HG03103 (cell line): Measurements from ENCODE around the gene SPOCK1.
"Not testable (repeated sequence)": the region's sequence is repeated elsewhere in the genome, so short reads cannot be mapped to it uniquely, and the experiment has no call there.

ENCODE experiments used
- ATAC-seq: cut with Tn5 transposase; IDR thresholded peaks from one replicate; pipeline ENCODE4 v1.9.1; 2021; ENCODE audit warnings: low read depth; ENCODE audit not compliant: unreplicated experiment

The SPOCK1 gene

DNA sequence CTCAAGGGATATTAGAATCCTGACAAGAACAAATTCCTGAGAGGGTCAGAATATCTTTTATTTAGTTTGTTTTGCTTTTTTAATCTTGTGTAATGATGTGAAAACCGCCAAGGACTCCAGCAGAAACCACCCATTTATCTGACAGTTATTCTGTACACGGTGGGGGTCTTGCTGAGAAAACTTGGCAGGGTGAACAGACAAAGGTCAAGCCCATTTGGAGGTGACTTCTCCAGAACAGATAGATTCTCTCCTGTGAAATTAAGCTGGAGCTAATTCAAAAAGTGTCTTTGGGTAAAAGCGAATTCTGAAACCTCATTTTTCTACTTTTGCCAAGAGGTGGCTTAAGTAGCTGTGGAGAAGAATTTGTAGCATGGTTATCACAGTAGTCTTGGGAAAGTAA, 484.4 kb downstream of the SPOCK1 start:
- ATAC-seq: no peak

DNA sequence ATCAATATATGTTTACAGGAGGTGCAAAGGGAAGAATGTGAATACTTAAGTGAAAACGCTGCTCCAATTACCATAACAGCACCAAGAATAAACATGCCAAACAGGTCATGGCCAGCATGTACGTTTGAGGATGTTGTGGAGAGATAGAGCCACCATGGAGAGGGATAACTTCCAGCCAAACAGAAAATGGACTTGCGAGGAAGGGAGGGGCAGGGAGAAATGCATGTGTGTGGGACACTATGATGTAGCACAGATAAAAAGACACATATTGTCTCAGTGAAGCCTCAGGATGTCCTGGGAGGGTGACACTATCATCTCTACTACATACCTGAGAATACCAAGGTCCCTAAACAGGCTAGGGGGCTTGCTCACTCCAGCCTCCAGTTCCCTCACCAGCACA, 488.9 kb downstream of the SPOCK1 start:
- ATAC-seq: no peak

DNA sequence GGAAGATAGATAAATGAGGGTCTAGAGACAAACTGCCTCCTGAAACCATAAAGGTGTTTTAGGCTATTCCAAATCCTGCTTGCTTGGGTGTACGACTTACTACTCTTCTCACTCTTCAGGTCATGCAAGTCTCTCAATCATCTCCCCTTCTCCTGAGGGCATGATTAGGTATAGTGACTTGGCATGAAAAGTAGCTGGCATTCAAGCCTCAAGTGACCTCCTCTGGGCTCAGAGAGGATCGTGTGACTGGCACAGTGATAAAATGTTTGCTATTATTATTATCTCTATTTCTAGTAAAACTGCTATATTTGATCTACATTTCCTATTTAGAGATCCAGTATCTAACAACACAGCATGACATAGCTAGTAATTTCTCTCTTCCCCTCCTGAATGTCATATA, 494.8 kb downstream of the SPOCK1 start:
- ATAC-seq: no peak

DNA sequence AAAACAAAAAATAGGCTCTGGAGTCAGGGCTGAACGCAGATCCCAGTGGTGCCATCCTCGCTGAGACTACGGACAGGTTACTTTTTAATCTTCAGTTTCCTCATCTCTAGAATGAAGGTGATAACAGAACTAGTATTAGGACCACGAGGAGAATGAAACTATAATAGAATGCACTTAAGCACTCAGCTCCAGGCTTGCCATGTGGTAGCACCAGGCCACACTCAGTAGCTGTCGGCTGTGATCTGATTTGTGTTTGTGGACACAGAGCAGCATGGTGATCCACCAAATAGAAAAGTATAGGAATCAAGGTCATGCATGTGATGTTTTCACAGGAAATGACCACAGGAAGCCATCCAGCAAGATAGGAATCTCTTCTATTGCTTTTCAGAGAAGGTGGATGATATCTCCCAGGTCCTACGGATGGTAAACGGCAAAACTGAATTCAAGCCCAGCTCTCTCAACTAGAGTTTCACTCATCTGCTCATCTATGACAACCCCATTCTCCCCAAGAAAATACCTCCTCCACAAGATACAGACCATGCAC, 498.0 kb downstream of the SPOCK1 start:
- no peak for ATAC-seq

DNA sequence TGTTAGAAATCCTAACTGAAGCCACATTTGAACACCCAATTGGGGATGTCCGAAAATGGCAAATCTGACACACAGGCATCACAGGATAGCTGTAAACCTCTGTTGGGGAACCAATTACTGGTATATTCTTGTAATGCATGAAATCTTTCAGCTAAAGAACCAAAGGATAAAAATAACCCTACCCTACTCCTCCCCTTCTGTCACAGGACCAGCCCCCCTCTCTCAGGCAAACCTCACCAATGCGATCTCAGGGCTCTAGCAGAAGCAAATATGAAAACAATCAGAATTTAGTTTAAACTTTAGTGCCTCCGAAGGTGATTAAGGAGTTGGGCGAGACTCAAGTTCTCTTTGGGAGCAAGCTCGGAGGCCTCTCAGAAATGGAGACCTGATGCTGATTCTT, 499.3 kb downstream of the SPOCK1 start:
- no peak for ATAC-seq

DNA sequence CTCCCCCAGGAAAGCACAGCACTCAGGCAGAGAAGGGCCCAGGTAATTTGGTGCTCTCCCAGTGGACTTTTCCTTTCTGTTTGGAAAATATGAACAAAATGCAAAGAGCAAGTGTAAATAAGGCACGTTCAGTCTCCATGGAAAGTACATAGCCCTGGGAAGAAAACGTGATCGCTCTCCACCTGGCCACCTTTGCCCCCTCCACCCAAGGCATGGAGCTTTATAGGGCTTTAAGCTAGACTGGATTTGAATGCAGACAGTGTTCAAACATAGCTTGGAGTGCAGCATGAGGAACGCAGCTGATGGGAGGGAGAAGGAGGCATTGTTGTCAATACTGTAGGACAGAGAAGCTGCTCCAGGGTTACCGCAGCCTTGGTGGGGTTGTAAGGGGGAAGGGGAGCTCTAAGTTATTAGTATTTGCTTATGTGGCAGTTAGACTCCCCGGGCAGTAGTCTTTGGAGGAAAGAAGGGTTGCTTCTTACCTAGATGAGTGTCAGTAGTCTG, 500.2 kb downstream of the SPOCK1 start:
- no peak for ATAC-seq

DNA sequence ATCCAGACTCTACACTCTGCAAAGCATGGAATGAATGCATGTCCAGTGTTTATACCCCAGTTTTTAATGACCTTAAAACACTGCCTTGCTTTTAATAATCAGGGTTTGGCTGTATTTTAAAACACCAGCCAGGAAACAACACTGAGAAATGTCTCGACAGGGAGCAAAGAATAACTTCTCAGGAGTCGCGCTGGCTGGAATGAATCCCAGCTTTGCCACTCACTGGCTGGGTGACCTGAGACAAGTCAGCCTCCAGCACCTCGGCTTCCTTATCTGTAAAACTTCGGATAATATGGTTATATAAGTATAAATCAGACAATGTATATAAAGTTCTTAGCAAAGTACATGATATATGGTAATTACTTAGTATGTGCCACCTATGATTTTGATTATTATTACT, 505.0 kb downstream of the SPOCK1 start:
- ATAC-seq: no peak

DNA sequence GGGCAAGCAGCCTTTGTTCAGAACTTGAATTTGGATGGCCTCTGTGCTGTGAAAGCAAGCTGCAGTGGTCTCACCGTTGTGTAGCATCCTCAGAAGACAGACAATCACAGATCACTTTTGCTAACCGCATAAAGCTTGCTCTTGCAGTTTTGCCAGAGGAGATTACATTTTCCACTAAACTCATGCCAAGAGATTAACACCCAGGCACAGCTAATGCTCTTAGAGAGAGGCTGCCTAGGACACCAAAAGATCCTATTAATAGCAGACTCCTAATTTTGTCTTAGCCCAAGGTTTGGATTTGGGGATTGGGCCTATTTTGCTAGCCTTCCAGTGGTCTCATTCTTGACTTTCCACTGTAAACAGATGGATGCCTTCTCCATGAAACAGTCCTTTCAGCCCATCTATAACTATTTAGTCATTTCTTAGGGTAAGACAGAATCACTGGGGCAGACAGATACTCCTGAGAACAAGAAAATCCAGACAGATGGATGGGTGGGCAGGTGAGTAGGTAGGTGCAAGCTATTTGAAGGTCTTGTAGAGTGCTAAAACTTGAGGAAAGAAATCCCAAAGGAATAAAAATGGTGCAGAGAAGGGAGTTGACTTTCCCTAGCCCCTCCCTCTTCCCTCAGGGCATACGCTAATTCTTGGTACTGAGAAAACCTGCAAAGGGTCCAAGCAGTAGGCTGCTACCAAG, 506.2 kb downstream of the SPOCK1 start:
- no peak for ATAC-seq

DNA sequence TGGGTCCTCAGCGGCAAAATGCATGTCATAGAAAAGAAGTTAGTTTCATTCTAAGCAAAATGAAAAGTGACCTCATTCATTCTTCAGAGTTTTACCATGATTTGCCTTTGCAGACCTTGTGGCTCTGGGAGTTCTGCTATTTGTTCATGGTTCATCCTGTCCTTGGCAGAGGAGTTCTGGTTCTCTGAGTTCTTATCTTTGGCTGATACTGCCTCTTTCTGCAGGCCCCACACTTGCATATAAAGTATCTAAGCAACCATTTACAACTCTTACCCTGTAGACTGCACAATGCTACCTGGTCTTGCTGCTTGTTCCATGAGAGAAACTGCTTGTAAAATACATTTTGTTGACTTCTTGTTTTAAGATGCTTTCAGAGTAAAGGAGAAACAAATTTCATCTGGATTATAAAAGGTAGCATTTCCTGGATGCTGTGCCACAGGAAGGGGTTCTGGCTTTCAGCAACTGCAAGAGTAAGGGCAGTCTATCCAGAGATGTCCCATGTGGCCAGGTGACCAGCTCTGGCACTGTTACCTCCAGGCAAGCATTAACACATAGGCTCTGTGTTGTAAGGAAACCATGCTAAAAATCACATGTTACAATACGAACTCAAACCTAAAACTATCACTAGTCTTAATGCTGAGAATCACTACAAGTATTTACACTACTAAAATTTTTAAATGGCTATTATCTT, 513.2 kb downstream of the SPOCK1 start:
- no peak for ATAC-seq

DNA sequence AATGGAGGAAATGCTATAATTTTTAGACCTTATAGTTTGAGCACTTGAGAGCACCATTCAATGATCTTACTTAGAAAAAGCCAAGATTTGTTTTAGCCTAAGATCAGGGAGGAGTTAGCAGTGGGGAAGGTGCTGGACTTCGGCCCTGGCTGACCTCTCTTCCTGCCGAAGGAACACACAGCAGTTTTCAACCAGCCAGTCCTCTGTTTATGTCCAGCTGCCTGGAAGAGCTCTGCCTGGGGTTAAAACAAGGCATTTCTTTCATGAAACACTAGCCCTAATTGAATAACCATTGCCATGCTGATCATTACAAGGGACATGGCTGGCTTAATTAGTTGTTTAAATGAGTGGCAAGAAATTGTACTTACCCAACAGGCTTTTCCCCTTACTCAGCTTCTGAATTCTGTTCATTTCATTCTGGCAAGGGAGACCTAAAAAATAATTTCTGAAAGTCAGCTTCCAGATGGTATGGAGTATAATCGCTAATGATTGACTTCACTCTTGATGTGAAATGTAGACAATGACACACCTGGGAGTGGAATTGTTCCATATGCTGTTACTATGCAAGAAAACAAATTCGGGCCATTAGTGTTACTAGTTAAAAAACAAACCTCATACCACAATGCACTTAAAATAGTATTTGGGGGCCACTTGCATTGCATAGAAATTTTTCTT, 514.2 kb downstream of the SPOCK1 start:
- ATAC-seq: no peak

DNA sequence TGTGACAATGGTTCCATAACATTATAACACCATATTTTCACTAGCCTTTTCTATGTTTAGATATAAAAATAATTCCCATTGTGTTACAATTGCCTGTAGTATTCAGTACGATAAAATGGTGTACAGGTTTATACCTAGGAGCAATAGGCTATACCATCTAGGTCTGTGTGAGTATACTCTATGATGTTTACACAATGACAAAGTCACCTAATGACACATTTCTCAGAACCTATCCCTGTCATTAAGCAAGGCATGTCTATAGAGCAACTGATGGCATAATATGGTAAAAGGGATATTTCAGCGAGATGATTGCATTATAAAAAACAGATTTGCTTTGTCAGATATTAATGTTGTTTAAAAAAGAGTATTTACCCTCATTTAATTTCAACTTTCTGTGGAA, 517.2 kb downstream of the SPOCK1 start:
- ATAC-seq: no peak

DNA sequence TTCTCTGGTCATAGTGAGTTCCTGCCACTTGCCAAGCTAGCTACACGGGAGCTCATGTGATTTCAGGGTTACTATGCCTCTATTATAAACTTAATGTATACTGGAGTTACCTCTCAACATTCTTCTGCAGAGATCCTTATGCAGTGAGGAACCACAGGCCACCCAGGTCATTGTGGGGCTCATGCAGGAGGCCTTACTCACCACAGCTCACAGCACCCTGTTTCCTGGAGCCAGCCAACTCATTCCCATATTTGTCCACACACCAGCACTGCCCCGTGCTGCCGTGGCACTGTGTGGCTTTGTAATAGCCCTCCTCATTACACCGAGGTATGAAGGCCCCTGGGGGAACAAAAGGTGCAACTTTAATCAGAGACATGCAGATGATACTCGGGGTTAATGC, 520.0 kb downstream of the SPOCK1 start:
- ATAC-seq: no peak

DNA sequence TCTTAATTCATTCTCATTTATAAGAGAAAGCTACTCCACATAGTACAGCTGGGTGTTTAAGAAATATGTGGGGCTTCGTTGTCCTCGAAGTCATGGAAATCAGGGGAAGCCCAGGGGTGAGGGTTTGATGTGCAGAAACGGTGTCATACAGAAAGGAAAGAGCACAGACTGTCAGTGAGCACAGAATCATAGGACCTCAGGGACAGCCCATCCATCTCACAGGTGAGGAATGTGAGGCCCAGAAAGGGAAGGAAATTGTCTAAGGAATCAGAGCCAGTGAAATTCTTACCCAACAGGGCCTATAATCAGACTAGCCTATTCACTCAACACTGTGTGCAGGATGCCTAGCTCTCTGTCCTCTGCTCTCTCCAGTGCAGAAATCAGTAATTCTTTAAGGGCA, 535.6 kb downstream of the SPOCK1 start:
- ATAC-seq: no peak

DNA sequence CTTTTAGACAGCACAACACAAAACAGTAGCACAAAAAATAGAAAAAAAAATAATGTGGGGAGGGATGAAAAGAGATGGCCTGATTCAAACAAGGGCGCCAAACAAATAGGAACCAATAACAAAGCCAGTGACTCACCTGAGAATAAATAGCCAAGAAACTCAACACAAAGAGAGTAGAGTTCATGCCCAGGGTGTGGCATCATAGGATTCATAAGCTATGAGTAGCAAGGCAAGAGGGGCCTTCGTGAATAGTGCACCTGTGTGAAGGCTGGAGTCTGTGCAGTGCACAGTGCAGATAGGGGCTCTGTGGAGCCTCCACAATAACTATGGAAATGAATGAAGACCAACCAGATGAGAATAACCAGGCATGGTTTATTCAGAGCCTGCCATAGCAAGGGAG, 541.7 kb downstream of the SPOCK1 start:
- no peak for ATAC-seq

DNA sequence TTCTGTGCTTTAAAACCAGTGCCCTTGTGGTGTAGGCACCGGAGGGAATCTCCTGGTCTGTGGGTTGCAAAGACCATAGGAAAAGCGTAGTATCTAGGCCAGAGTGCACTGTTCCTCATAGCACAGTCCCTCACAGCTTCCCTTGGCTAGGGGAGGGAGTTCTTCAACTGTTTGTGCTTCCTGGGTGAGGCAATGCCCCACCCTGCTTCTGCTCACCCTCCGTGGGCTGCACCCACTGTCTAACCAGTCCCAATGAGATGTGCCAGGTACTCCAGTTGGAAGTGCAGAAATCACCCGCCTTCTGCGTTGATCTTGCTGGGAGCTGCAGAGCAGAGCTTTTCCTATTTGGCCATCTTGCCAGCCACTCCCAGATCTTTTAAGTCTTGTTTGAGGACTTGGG, 545.0 kb downstream of the SPOCK1 start:
- not testable (repeated sequence) for ATAC-seq

DNA sequence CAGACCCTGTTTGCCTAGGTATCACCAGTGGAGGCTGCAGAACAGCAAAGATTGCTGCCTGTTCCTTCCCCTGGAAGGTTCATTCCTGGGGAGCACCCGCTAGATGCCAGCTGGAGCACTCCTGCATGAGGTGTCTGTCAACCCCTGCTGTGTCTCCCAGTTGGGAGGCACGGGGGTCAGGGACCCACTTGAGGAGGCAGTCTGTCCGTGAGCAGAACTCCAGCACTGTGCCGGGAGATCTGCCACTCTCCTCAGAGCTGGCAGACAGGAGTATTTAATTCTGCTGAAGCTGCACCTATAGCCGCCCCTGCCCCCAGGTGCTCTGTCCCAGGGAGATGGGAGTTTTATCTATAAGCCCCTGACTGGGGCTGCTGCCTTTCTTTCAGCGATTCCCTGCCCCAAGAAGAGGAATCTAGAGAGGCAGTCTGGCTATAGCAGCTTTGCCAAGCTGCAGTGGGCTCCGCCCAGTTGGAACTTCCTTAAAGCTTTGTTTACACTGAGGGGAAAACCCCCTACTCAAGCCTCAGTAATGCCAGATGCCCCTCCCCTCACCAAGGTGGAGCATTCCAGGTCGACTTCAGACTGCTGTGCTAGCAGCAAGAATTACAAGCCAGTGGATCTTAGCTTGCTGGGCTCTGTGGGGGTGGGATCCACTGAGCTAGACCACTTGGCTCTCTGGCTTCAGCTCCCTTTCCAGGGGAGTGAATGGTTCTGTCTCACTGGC, 545.6 kb downstream of the SPOCK1 start:
- ATAC-seq: not testable (repeated sequence)

DNA sequence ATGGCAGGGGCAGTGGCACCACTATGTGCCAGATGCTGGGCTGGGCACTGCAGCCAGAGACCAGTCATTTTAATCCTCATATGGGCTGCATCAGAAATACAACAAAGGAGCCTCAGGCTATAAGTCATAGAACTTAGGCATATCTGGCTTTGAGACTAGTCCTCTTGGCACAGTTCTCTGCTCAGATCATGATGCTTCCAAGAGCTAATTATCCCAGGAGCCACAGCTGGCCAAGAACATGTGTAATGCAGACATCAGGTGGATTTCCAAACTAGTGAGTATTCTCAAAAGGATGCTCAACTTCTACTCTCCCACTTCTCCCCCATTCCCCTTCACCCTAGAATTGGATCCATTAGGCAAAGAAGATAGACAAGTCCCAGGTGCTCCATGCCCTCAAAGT, 571.6 kb downstream of the SPOCK1 start:
- ATAC-seq: no peak

DNA sequence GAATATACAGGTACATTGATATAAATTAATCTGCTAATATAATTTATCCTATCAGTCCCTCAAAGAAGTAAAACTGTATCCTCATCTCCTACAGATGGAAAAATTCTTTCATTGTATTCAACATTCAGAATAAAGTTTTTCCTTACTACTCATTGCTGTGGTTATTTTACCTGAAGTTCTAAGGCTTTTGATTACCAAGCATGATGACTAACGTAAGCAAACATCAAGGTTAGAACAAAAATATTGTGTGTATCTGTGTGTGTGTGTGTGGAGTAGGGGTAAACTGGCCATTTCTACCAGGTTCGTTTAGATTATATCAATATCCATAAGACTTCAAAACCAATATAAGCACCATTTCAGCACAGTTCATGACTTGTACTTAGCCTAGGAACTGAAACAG, 573.1 kb downstream of the SPOCK1 start:
- ATAC-seq: no peak
